SK-N-MC (cell line): Measurements from ENCODE around the gene EAF1.
"Not testable (repeated sequence)": the region's sequence is repeated elsewhere in the genome, so short reads cannot be mapped to it uniquely, and the experiment has no call there.

Experiments
- EZH2 ChIP-seq: fragments of 200-600 bp; sonication (generic); IDR thresholded peaks from one replicate; pipeline ENCODE4 v1.6.1; 2017; ENCODE audit warnings: antibody characterized with exemption
- FOXP2 ChIP-seq: optimal IDR thresholded peaks from 2 replicates; pipeline ENCODE3; 2011; ENCODE audit warnings: mild to moderate bottlenecking, moderate library complexity; ENCODE audit not compliant: insufficient read depth; ENCODE audit errors: extremely low read length, control extremely low read depth
- POLR2AphosphoS5 ChIP-seq: IDR thresholded peaks from 2 replicates; pipeline ENCODE4 v1.6.1; 2012; ENCODE audit warnings: mild to moderate bottlenecking, low read depth, low read length, borderline replicate concordance

DNA sequence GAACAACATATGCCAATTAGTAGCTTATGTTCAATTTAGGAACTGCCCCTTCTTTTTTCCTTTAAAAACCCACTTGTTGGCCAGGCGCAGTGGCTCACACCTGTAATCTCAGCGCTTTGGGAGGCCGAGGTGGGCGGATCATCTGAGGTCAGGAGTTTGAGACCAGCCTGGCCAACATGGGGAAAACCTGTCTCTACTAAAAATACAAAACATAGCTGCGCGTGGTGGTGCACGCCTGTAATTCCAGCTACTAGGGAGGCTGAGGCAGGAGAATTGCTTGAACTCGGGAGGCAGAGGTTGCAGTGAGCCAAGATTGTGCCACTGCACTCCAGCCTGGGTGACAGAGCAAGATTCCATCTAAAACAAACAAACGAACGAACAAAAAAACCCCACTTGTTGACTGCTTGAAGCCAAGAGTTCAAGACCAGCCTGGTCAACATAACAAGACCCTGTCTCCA is 42.1 kb upstream of the EAF1 start:
- not testable (repeated sequence) for TF ChIP-seq POLR2AphosphoS5, EZH2, FOXP2
